Activated T-cell treated with anti-CD3 and anti-CD28 coated beads, Interleukin-2, amount 50 U/mL, for 24 hours (primary cell): ENCODE measurements around the gene ALDH5A1.

Experiments used
- DNase-seq: peaks from one replicate; pipeline ENCODE4 v3.0.0-alpha.2; 2020
- H3K27ac Mint-ChIP-seq: 2 replicates; pipeline ENCODE4 v1.8.0; 2020; ENCODE audit warnings: mild to moderate bottlenecking, mixed read lengths
- H3K27me3 Mint-ChIP-seq: 2 replicates; pipeline ENCODE4 v1.8.0; 2020; ENCODE audit warnings: mixed read lengths
- H3K36me3 Mint-ChIP-seq: 2 replicates; pipeline ENCODE4 v1.8.0; 2020; ENCODE audit warnings: low read depth, mixed read lengths
- H3K4me1 Mint-ChIP-seq: 2 replicates; pipeline ENCODE4 v1.8.0; 2020; ENCODE audit warnings: low read depth, mixed read lengths
- H3K4me3 Mint-ChIP-seq: 2 replicates; pipeline ENCODE4 v1.8.0; 2020; ENCODE audit warnings: mild to moderate bottlenecking, moderate library complexity, mixed read lengths
- H3K9me3 Mint-ChIP-seq: 2 replicates; pipeline ENCODE4 v1.8.0; 2020; ENCODE audit warnings: mixed read lengths

The ALDH5A1 gene

DNA sequence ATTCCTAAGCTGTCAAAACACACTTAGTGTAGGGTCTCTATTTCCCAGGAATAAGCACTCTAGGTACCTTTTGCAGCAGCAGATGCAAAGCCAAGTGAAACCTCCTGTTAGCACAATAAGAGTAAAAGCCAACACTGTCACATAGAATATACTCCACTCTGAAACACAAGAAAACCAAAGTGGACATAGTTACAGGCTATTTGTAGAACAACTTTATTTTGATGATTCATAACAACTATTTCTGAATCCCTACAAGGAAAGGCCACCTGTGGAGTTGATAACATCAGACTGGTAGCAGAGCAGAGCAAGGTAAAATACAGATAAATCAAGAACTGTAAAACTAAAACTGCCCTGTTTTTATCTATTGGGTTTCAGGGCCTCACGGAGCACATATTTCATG is 59.7 kb downstream of the ALDH5A1 start:
- no peak overlapping the region for H3K27ac Mint-ChIP-seq
- no peak overlapping the region for H3K4me3 Mint-ChIP-seq
- no peaks in the 10 kb centered on the region for H3K9me3 Mint-ChIP-seq
- no peaks in the 10 kb centered on the region for H3K36me3 Mint-ChIP-seq
- DNase-seq, result no peak
- no peaks in the 10 kb centered on the region for H3K4me1 Mint-ChIP-seq
- no peaks in the 10 kb centered on the region for H3K27me3 Mint-ChIP-seq

- H3K4me3 Mint-ChIP-seq, result no peak overlapping the region
- H3K36me3 Mint-ChIP-seq, result no peaks in the 10 kb centered on the region
- no peaks in the 10 kb centered on the region for H3K27me3 Mint-ChIP-seq
- no peaks in the 10 kb centered on the region for H3K9me3 Mint-ChIP-seq
- H3K27ac Mint-ChIP-seq, result no peak overlapping the region
- H3K4me1 Mint-ChIP-seq, result no peaks in the 10 kb centered on the region
- DNase-seq, result no peak
Observed at GRCh38 chr6:24558516-24558915, 63.7 kb downstream of the ALDH5A1 start.

GRCh38 chr6:24564081-24564480 is 69.3 kb downstream of the ALDH5A1 start:
- H3K9me3 Mint-ChIP-seq, result no peaks in the 10 kb centered on the region
- no peaks in the 10 kb centered on the region for H3K36me3 Mint-ChIP-seq
- no peak for DNase-seq

DNA sequence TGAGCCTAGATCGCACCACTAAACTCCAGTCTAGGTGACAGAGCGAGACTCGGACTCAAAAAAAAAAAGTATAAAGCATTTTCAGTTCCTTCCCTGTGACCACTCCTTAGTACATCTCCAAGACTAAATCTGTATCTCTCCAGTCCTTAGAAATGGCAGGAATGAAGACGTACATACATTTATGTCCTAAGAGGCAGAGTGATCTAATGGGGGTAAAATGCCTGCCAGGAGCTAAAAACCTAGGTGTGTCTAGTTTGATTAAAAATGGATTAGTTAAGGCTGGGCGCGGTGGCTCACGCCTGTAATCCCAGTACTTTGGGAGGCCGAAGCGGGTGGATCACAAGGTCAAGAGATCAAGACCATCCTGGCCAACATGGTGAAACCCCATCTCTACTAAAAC is 70.4 kb downstream of the ALDH5A1 start:
- DNase-seq, result no peak
- Mint-ChIP-seq H3K4me1 (no peaks in the 10 kb centered on the region), H3K27ac (no peak overlapping the region), H3K9me3 (no peaks in the 10 kb centered on the region), H3K27me3 (no peaks in the 10 kb centered on the region), H3K36me3 (no peaks in the 10 kb centered on the region), H3K4me3 (no peak overlapping the region)

More at GRCh38 chr6:24564081-24564480, 69.3 kb downstream of the ALDH5A1 start:
- no peak overlapping the region for H3K27ac Mint-ChIP-seq
- no peaks in the 10 kb centered on the region for H3K27me3 Mint-ChIP-seq
- no peaks in the 10 kb centered on the region for H3K4me1 Mint-ChIP-seq
- H3K4me3 Mint-ChIP-seq, result no peak overlapping the region

- no peak overlapping the region for H3K4me3 Mint-ChIP-seq
- H3K27me3 Mint-ChIP-seq, result no peaks in the 10 kb centered on the region
- H3K9me3 Mint-ChIP-seq, result no peaks in the 10 kb centered on the region
- H3K4me1 Mint-ChIP-seq, result no peaks in the 10 kb centered on the region
- no peak overlapping the region for H3K27ac Mint-ChIP-seq
- DNase-seq, result no peak
- no peaks in the 10 kb centered on the region for H3K36me3 Mint-ChIP-seq
Observed at GRCh38 chr6:24566020-24566767, 71.4 kb downstream of the ALDH5A1 start.

DNA sequence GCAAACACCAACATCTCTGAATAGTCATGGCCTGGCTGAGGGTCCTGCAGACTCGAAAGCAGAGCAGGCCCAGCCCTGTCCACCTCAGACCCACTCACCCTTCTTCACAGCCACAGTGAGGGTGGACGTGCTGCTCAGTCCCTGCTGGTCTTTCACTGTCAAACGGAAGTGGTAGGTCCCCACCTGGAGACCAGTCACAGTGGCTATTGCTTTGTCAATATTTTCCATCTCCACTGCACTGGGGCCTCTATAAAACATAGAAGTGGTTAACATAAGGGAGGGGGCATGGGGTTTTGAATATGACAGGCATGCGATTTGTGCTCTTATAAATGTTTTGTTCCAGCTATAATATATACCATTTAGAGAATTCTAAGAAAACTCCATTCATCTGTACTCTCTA is 73.9 kb downstream of the ALDH5A1 start:
- Mint-ChIP-seq H3K36me3 (no peaks in the 10 kb centered on the region), H3K4me3 (no peak overlapping the region), H3K4me1 (no peaks in the 10 kb centered on the region), H3K9me3 (no peaks in the 10 kb centered on the region), H3K27ac (no peak overlapping the region), H3K27me3 (no peaks in the 10 kb centered on the region)
- DNase-seq, result no peak

DNA sequence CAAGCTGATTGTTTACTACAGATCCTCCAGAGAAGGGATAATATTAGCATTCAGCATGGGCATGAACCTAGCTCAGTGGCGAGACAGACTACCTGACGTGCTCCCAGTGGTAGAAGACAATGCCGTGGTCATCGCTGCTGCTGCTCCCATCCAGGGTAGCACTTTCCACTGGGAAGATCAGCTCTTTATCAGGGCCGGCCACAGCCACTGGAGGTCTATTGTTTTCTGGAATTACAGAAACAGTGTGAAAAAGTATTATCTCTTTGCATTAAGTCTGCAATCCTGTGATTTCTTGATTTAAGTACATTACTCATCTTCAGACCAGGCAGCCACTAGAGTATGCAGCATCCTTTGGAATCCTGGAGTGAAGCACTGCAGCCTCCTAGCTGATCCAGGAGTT is 75.0 kb downstream of the ALDH5A1 start:
- H3K9me3 Mint-ChIP-seq, result no peaks in the 10 kb centered on the region
- DNase-seq, result no peak
- no peaks in the 10 kb centered on the region for H3K36me3 Mint-ChIP-seq
- H3K27ac Mint-ChIP-seq, result no peak overlapping the region
- H3K4me3 Mint-ChIP-seq, result no peak overlapping the region
- no peaks in the 10 kb centered on the region for H3K4me1 Mint-ChIP-seq
- H3K27me3 Mint-ChIP-seq, result no peaks in the 10 kb centered on the region

DNA sequence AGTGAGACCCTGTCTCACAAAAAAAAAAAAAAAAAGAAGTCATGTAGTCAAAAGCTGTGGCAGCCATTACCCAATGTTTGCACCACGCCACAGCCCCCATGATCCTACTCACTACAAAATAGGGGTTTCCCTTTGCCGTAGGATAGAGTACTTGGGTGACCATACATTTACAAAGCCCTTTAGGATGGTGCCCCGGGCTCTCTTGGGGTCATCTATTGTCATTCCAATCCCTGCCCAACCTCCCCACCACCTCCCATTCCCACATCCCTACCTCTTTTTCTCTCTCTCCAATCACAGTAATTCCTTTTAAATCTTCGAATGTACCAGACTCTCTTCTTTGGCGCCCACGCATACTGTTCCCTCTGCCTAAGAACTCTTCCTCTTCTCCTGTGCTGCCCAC is 76.6 kb downstream of the ALDH5A1 start:
- Mint-ChIP-seq H3K4me3 (no peak overlapping the region), H3K36me3 (no peaks in the 10 kb centered on the region), H3K27ac (no peak overlapping the region), H3K27me3 (no peaks in the 10 kb centered on the region), H3K9me3 (no peaks in the 10 kb centered on the region), H3K4me1 (no peaks in the 10 kb centered on the region)
- DNase-seq, result no peak

- H3K27ac Mint-ChIP-seq, result no peak overlapping the region
- no peaks in the 10 kb centered on the region for H3K4me1 Mint-ChIP-seq
- no peaks in the 10 kb centered on the region for H3K9me3 Mint-ChIP-seq
- no peak for DNase-seq
- H3K36me3 Mint-ChIP-seq, result no peaks in the 10 kb centered on the region
- H3K27me3 Mint-ChIP-seq, result no peaks in the 10 kb centered on the region
- H3K4me3 Mint-ChIP-seq, result no peak overlapping the region
Observed at GRCh38 chr6:24574809-24575208, 80.0 kb downstream of the ALDH5A1 start.

GRCh38 chr6:24576447-24576846 is 81.7 kb downstream of the ALDH5A1 start:
- no peaks in the 10 kb centered on the region for H3K27me3 Mint-ChIP-seq
- H3K4me1 Mint-ChIP-seq, result no peaks in the 10 kb centered on the region
- no peak for DNase-seq
- no peaks in the 10 kb centered on the region for H3K9me3 Mint-ChIP-seq
- H3K27ac Mint-ChIP-seq, result no peak overlapping the region
- no peak overlapping the region for H3K4me3 Mint-ChIP-seq
- no peaks in the 10 kb centered on the region for H3K36me3 Mint-ChIP-seq

GRCh38 chr6:24581084-24581669 is 86.4 kb downstream of the ALDH5A1 start:
- peaks cover 4% of the 10 kb centered on the region for H3K4me1 Mint-ChIP-seq
- H3K9me3 Mint-ChIP-seq, result no peaks in the 10 kb centered on the region

GRCh38 chr6:24583463-24584381 is 89.0 kb downstream of the ALDH5A1 start:
- H3K27ac Mint-ChIP-seq, result no peak overlapping the region

More at GRCh38 chr6:24581084-24581669, 86.4 kb downstream of the ALDH5A1 start:
- peak; percentile 83 for DNase-seq
- H3K27me3 Mint-ChIP-seq, result peaks cover 3% of the 10 kb centered on the region
- no peak overlapping the region for H3K4me3 Mint-ChIP-seq
- H3K36me3 Mint-ChIP-seq, result no peaks in the 10 kb centered on the region
- no peak overlapping the region for H3K27ac Mint-ChIP-seq

GRCh38 chr6:24584382-24584720 is 89.6 kb downstream of the ALDH5A1 start:
- H3K9me3 Mint-ChIP-seq, result no peaks in the 10 kb centered on the region
- no peak for DNase-seq
- H3K36me3 Mint-ChIP-seq, result no peaks in the 10 kb centered on the region
- H3K4me3 Mint-ChIP-seq, result no peak overlapping the region
- no peak overlapping the region for H3K27ac Mint-ChIP-seq
- H3K27me3 Mint-ChIP-seq, result peaks cover 9% of the 10 kb centered on the region
- H3K4me1 Mint-ChIP-seq, result peaks cover 4% of the 10 kb centered on the region

More at GRCh38 chr6:24583463-24584381, 89.0 kb downstream of the ALDH5A1 start:
- H3K36me3 Mint-ChIP-seq, result no peaks in the 10 kb centered on the region
- H3K27me3 Mint-ChIP-seq, result peaks cover 9% of the 10 kb centered on the region
- H3K9me3 Mint-ChIP-seq, result no peaks in the 10 kb centered on the region
- no peak overlapping the region for H3K4me3 Mint-ChIP-seq
- H3K4me1 Mint-ChIP-seq, result peaks cover 4% of the 10 kb centered on the region
- peak; percentile 69 for DNase-seq
